Upper lobe of left lung (tissue), 6 donors: ENCODE data around the gene RGS18. TPM values are rescaled to one million over a fixed set of nuclear protein-coding genes. Genes with fewer than 3 reads are reported as not detected.

Experiments
- ATAC-seq, 2 donors: fragments of 200-7000 bp; cut with Tn5 transposase; one replicate each; pipeline ENCODE4 v1.9.1; 2022; ENCODE audit warnings: mild to moderate bottlenecking in 2 of 2, moderate library complexity in 2 of 2; ENCODE audit not compliant: low FRiP score in 2 of 2
- DNase-seq, 2 donors: peaks; one replicate each; pipeline ENCODE4 v3.0.0-alpha.2; 2019 to 2020
- H3K27ac ChIP-seq, 4 donors: fragments of 200-600 bp; sonication (generic); one replicate each; pipeline ENCODE4 v1.5.1; 2016 to 2019
- H3K27me3 ChIP-seq, 4 donors: fragments of 200-600 bp; sonication (generic); one replicate each; pipeline ENCODE4 v1.5.1; 2017 to 2019
- H3K36me3 ChIP-seq, 4 donors: fragments of 200-600 bp; sonication (generic); one replicate each; pipeline ENCODE4 v1.5.1; 2016 to 2019
- H3K4me1 ChIP-seq, 4 donors: fragments of 200-600 bp; sonication (generic); one replicate each; pipeline ENCODE4 v1.5.1; 2018 to 2019
- H3K4me3 ChIP-seq, 4 donors: fragments of 200-600 bp; sonication (generic); one replicate each; pipeline ENCODE4 v1.5.1; 2017 to 2019; ENCODE audit warnings: mild to moderate bottlenecking in 2 of 4, moderate library complexity in 1 of 4
- H3K9me3 ChIP-seq, 4 donors: fragments of 200-600 bp; sonication (generic); one replicate each; pipeline ENCODE4 v1.5.1; 2018 to 2019
- CTCF ChIP-seq, 6 experiments: fragments of 450-650 bp in 4 of 6; fragments of 200-600 bp in 2 of 6; sonication (generic) in 2 of 6; IDR thresholded peaks; one replicate each; pipeline ENCODE4 v1.5.1; 2016 to 2019; ENCODE audit warnings: antibody characterized with exemption in 6 of 6
- EP300 ChIP-seq, 4 donors: sonication (generic); formaldehyde crosslinking; IDR thresholded peaks; one replicate each; pipeline ENCODE4 v1.5.1; 2017; ENCODE audit warnings: antibody characterized with exemption in 4 of 4, control low read depth in 2 of 4
- POLR2A ChIP-seq, 4 donors: fragments of 450-650 bp; IDR thresholded peaks; one replicate each; pipeline ENCODE4 v1.5.1; 2016 to 2017; ENCODE audit warnings: antibody characterized with exemption in 4 of 4, mild to moderate bottlenecking in 2 of 4
- POLR2AphosphoS5 ChIP-seq, 2 donors: sonication (generic); formaldehyde crosslinking; IDR thresholded peaks; one replicate each; pipeline ENCODE4 v1.5.1; 2017; ENCODE audit warnings: antibody characterized with exemption in 2 of 2
- WGBS, 2 donors: methylation state at CpG; one replicate each; pipeline ENCODE4 v1.1.5; 2017 to 2018; 5-methylcytosine and 5-hydroxymethylcytosine counted together
- total RNA-seq, 6 donors: library from RNA; depleted of rRNA in 4 of 6; stranded (reverse); fragments of >200 nt in 4 of 6; gene quantifications; one replicate each; pipeline versions ENCODE4 v1.1.0 to v1.2.1, GENCODE V29; 2016 to 2021
- donor health status: DM: no; HTN: no; CAD: no; lungs with moderate emphysema.
- donor health status: DM: no; HTN: yes; CAD: no; lungs with severe emphysema.

Gene RGS18
- total RNA-seq, 6 donors from 2014 or later, result 3.1 to 13.8 (median 9.1) TPM

DNA sequence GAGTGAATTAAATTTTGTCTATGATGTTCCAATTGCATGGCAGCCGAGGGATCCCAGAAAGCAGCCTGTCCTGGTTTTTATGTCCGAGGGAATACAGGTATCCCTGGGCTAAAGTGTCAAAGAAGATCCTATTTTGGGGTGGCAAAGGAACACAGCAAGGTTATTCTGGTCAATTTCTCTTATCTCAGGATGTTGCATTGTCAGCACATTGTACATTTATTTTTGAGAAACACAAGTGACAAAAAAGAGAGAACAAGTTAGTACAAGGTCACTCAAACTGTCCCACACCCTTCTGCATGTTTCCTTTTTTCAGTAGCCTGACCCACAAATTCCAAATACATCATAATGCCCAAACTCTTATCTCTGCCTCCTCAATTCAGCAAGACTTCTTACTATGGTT is 17.7 kb downstream of the RGS18 start:
- ATAC-seq (no peak), DNase-seq (no peak)
- Histone ChIP-seq H3K4me1 (no peaks in the 10 kb centered on the region), H3K36me3 (no peaks in the 10 kb centered on the region), H3K9me3 (no peaks in the 10 kb centered on the region), H3K27ac (no peak overlapping the region), H3K4me3 (no peak overlapping the region), H3K27me3 (no peaks in the 10 kb centered on the region)
- no peak for TF ChIP-seq EP300 (IDR thresholded peaks at IDR 0.05)
- WGBS, 2 donors, result 71 to 95% methylated on average over 2 of the region's 2 CpGs

DNA sequence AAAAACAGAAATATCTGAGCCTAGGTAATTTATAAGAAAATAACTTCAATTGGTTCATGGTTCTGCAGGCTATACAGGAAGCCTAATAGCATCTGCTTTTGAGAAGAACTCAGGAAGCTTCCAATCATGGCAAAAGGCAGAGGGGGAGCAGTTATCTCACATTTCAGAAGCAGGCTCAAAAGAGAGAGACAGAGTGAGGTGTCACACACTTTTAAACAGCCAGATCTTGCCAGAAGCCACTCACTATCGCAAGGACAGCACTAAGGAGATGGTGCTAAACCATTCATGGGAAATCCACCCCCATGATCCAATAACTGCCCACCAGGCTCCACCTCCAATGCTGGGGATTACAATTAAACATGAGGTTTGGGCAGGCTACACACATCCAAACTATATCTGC is 25.5 kb downstream of the RGS18 start:
- no peak for DNase-seq
- no peaks in the 10 kb centered on the region for H3K27me3 ChIP-seq
- no peaks in the 10 kb centered on the region for H3K36me3 ChIP-seq
- H3K4me3 ChIP-seq, result no peak overlapping the region
- no peaks in the 10 kb centered on the region for H3K9me3 ChIP-seq
- no peaks in the 10 kb centered on the region for H3K4me1 ChIP-seq
- WGBS, 2 donors, result 100% methylated on average over 1 of the region's 1 CpG
- ATAC-seq, result no peak
- TF ChIP-seq POLR2AphosphoS5 (IDR thresholded peaks at IDR 0.05), result no peak
- no peak for TF ChIP-seq EP300 (IDR thresholded peaks at IDR 0.05)
- TF ChIP-seq POLR2A (IDR thresholded peaks at IDR 0.05), result no peak
- TF ChIP-seq CTCF (IDR thresholded peaks at IDR 0.05), result no peak
- H3K27ac ChIP-seq, result no peak overlapping the region

- Histone ChIP-seq H3K4me3 (no peak overlapping the region), H3K27ac (no peak overlapping the region), H3K27me3 (no peaks in the 10 kb centered on the region), H3K36me3 (no peaks in the 10 kb centered on the region), H3K4me1 (no peaks in the 10 kb centered on the region), H3K9me3 (no peaks in the 10 kb centered on the region)
- DNase-seq, result no peak
- WGBS, 2 donors, result 46 to 47% methylated on average over 4 of the region's 4 CpGs
- no peak for ATAC-seq
- TF ChIP-seq POLR2AphosphoS5 (IDR thresholded peaks at IDR 0.05), result no peak
- no peak for TF ChIP-seq CTCF (IDR thresholded peaks at IDR 0.05)
- TF ChIP-seq EP300 (IDR thresholded peaks at IDR 0.05), result no peak
- no peak for TF ChIP-seq POLR2A (IDR thresholded peaks at IDR 0.05)
These were observed 27.9 kb downstream of the RGS18 start for GRCh38 chr1:192186197-192186596.

DNA sequence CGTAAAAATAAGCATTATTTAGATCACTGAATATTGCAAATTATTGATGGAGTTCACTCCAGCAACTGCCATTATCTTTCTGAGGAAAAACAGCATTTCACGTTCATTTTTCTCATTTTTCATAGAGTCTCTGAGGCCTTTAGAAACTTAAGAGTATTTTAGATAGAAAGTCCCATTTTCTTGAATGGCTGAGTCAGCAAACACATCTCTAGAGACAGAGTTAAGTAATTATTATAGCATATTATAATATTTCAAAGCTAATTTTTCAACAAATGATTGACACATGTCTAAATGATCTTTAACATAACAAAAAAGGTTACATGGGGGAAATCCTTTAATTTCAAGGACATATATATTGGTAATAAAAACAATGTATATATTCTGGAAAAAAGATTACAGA is 31.8 kb downstream of the RGS18 start:
- Histone ChIP-seq H3K9me3 (no peaks in the 10 kb centered on the region), H3K4me1 (no peaks in the 10 kb centered on the region), H3K27me3 (no peaks in the 10 kb centered on the region), H3K27ac (no peak overlapping the region), H3K4me3 (no peak overlapping the region), H3K36me3 (no peaks in the 10 kb centered on the region)
- TF ChIP-seq EP300 (IDR thresholded peaks at IDR 0.05) (no peak), POLR2AphosphoS5 (IDR thresholded peaks at IDR 0.05) (no peak), CTCF (IDR thresholded peaks at IDR 0.05) (no peak), POLR2A (IDR thresholded peaks at IDR 0.05) (no peak)
- 81 to 86% methylated on average over 2 of the region's 2 CpGs for WGBS, 2 donors
- DNase-seq (no peak), ATAC-seq (no peak)

DNA sequence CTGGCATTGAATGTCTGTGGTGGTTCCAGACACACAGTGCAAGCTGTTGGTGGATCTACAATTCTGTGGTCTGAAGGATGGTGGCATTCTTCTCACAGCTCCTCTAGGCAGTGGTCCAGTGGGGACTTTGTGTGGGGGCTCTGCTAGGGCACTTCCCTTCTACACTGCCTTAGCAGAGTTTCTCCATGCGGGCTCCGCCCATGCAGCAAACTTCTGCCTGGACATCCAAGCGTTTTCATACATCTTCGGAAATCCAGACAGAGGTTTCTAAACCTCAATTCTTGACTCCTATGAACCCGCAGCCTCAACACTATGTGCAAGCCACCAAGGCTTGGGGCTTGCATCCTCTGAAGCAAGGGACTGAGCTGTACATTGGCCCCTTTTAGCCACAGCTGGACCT is 43.0 kb downstream of the RGS18 start:
- TF ChIP-seq POLR2A (IDR thresholded peaks at IDR 0.05) (no peak), CTCF (IDR thresholded peaks at IDR 0.05) (no peak), POLR2AphosphoS5 (IDR thresholded peaks at IDR 0.05) (no peak), EP300 (IDR thresholded peaks at IDR 0.05) (no peak)
- no peak for ATAC-seq

More for the DNA sequence above, 43.0 kb downstream of the RGS18 start:
- no peaks in the 10 kb centered on the region for H3K36me3 ChIP-seq
- no peak overlapping the region for H3K4me3 ChIP-seq
- peaks cover 0 to 10% (median 2%) of the 10 kb centered on the region in 4 donors for H3K9me3 ChIP-seq
- DNase-seq, result no peak
- WGBS, 2 donors, result 90 to 98% methylated on average over 5 of the region's 5 CpGs
- H3K27me3 ChIP-seq, result no peaks in the 10 kb centered on the region
- H3K4me1 ChIP-seq, result no peaks in the 10 kb centered on the region
- H3K27ac ChIP-seq, result no peak overlapping the region
